Measurements from ENCODE around the gene CCDC57. TPM values are rescaled to one million over a fixed set of nuclear protein-coding genes. Genes with fewer than 3 reads are reported as not detected.
A peak's percentile ranks its signal among the peaks of the same experiment; 100 is the strongest.

The CCDC57 gene
- total and polyA plus RNA-seq, 9 of the 15 experiments (the other 6 are each of a cell fraction or from before 2014, with no cell fraction given), result 0.83 to 36.2 (median 13.6) TPM

GRCh38 chr17:82238472-82239201 lies 26.0 kb upstream of the CCDC57 start (continued):
- no peak for TF ChIP-seq BCLAF1 (IDR thresholded peaks at IDR 0.05; ENCODE audit: borderline replicate concordance in 1 of 2, control insufficient read depth in 1 of 2, low read depth in 2 of 2, low read length in 1 of 2)
- TF ChIP-seq GTF2F1 (IDR thresholded peaks at IDR 0.05; ENCODE audit: low read depth, low read length), result no peak
- no peak for TF ChIP-seq ZNF277 (CRISPR knock-in tag; IDR thresholded peaks at IDR 0.05; ENCODE audit: borderline replicate concordance)
- peak; percentile 64 to 88 for TF ChIP-seq MAZ (CRISPR knock-in tag; conservative IDR thresholded peaks at IDR 0.05 in 1 of 2, IDR thresholded peaks at IDR 0.05 in 1 of 2)
- TF ChIP-seq THAP7 (CRISPR knock-in tag; IDR thresholded peaks at IDR 0.05), result no peak
- no peak for TF ChIP-seq TGIF2 (CRISPR knock-in tag; IDR thresholded peaks at IDR 0.05)
- no peak for TF ChIP-seq NR3C1 (CRISPR knock-in tag; IDR thresholded peaks at IDR 0.05)
- TF ChIP-seq CCNT2 (IDR thresholded peaks at IDR 0.05; ENCODE audit: borderline replicate concordance, extremely low read depth, insufficient read length, low read depth, low read length), result peak; percentile 39
- TF ChIP-seq FOXK2 (conservative IDR thresholded peaks at IDR 0.05 in 1 of 2, IDR thresholded peaks at IDR 0.05 in 1 of 2; ENCODE audit: low read depth in 2 of 2), result peak; percentile 77 to 81; a peak in 2 of 4 replicates
- TF ChIP-seq ETV6 (IDR thresholded peaks at IDR 0.05; ENCODE audit: borderline replicate concordance in 1 of 2, low read depth in 2 of 2, low read length in 1 of 2), result no peak
- no peak for TF ChIP-seq ETV6 (CRISPR knock-in tag; IDR thresholded peaks at IDR 0.05; ENCODE audit: borderline replicate concordance)
- no peak for TF ChIP-seq ZC3H11A (IDR thresholded peaks at IDR 0.05; ENCODE audit: low read depth, low read length)
- no peak for TF ChIP-seq ILK (tag; IDR thresholded peaks at IDR 0.05; ENCODE audit: borderline replicate concordance, low read depth)
- no peak for TF ChIP-seq TAL1 (IDR thresholded peaks at IDR 0.05)
- TF ChIP-seq HDAC1 (IDR thresholded peaks at IDR 0.05), result peak in 1 of 2 experiments; percentile 66; a peak in 2 of 4 replicates
- TF ChIP-seq ZNF431 (CRISPR knock-in tag; IDR thresholded peaks at IDR 0.05), result no peak
- no peak for TF ChIP-seq TEAD2 (tag; IDR thresholded peaks at IDR 0.05)
- TF ChIP-seq MLX (CRISPR knock-in tag; conservative IDR thresholded peaks at IDR 0.05), result no peak
- peak in 1 of 3 experiments; percentile 26 for TF ChIP-seq YY1 (IDR thresholded peaks at IDR 0.05; ENCODE audit: borderline replicate concordance in 1 of 3, control insufficient read depth in 1 of 3, extremely low read depth in 1 of 3, insufficient read depth in 3 of 3, insufficient read length in 1 of 3, insufficient replicate concordance in 2 of 3, low read depth in 1 of 3, low read length in 2 of 3)
- no peak for TF ChIP-seq ZNF197 (CRISPR knock-in tag; IDR thresholded peaks at IDR 0.05; ENCODE audit: low read depth)
